NCI-H446 treated with DMSO at 0.1 percent for 48 hours (cell line): Measurements from ENCODE around the gene PIP5K1C.
"Not testable (repeated sequence)": the region's sequence is repeated elsewhere in the genome, so short reads cannot be mapped to it uniquely, and the experiment has no call there.

ENCODE experiments used
- DNase-seq: peaks from one replicate; lab custom pipeline; 2025; lab: John Stamatoyannopoulos, UW

PIP5K1C gene

GRCh38 chr19:3590991-3591659 lies 109.1 kb downstream of the PIP5K1C start:
- no peak for DNase-seq

- DNase-seq: no peak
These were observed 110.3 kb downstream of the PIP5K1C start for GRCh38 chr19:3589949-3590348.

GRCh38 chr19:3589439-3589838 lies 110.8 kb downstream of the PIP5K1C start:
- DNase-seq: no peak

GRCh38 chr19:3586707-3587346 lies 113.4 kb downstream of the PIP5K1C start:
- DNase-seq: no peak

GRCh38 chr19:3586127-3586626 lies 114.1 kb downstream of the PIP5K1C start:
- no peak for DNase-seq

- no peak for DNase-seq
These were observed 114.8 kb downstream of the PIP5K1C start, which contains the start of gene GIPC3 for GRCh38 chr19:3585301-3586126. Gene GIPC3, plus strand, starts transcription at chr19:3585478. Its CDS starts 120 bp downstream, at chr19:3585598.

- not testable (repeated sequence) for DNase-seq
These were observed 116.0 kb downstream of the PIP5K1C start for GRCh38 chr19:3584036-3584802.

GRCh38 chr19:3581792-3582191 lies 118.5 kb downstream of the PIP5K1C start:
- not testable (repeated sequence) for DNase-seq
